CD4-positive, CD25-positive, alpha-beta regulatory T cell (primary cell): Measurements from ENCODE around the gene ZSCAN10. TPM values are rescaled to one million over a fixed set of nuclear protein-coding genes. Genes with fewer than 3 reads are reported as not detected.
"Not testable (repeated sequence)": the region's sequence is repeated elsewhere in the genome, so short reads cannot be mapped to it uniquely, and the experiment has no call there.

Source experiments
- ATAC-seq, 2 donors: fragments of 150-1000 bp; cut with Tn5 transposase; one replicate each; pipeline ENCODE4 v1.10.0; 2021; ENCODE audit warnings: low read depth in 2 of 2, moderate number of reproducible peaks in 2 of 2, moderate library complexity in 1 of 2
- DNase-seq, 3 donors: peaks; one replicate each; pipeline versions ENCODE4 v3.0.0 to v3.0.0-alpha.2; 2012 to 2022; ENCODE audit warnings: mixed read lengths in 1 of 3
- H3K27ac ChIP-seq: one replicate; pipeline ENCODE4 v1.7.0; 2013; ENCODE audit warnings: mild to moderate bottlenecking, low read length; ENCODE audit not compliant: insufficient read depth, poor library complexity, severe bottlenecking
- H3K27me3 ChIP-seq: one replicate; pipeline ENCODE4 v1.7.0; 2013; ENCODE audit warnings: low read length; ENCODE audit not compliant: control insufficient read depth, insufficient read depth
- H3K36me3 ChIP-seq: one replicate; pipeline ENCODE4 v1.7.0; 2013; ENCODE audit warnings: mild to moderate bottlenecking, low read length, moderate library complexity; ENCODE audit not compliant: control insufficient read depth, insufficient read depth
- H3K4me1 ChIP-seq: 2 replicates; pipeline ENCODE4 v1.7.0; 2013; ENCODE audit warnings: mild to moderate bottlenecking, low read length; ENCODE audit not compliant: insufficient read depth, control insufficient read depth, poor library complexity, severe bottlenecking
- H3K4me3 ChIP-seq: one replicate; pipeline ENCODE4 v1.7.0; 2013; ENCODE audit warnings: low read depth, mild to moderate bottlenecking, low read length, moderate library complexity
- H3K9me3 ChIP-seq, 2 experiments: 1 replicate in 1 of 2; 2 replicates in 1 of 2; pipeline ENCODE4 v1.7.0; 2013; ENCODE audit warnings: low read length in 2 of 2, mild to moderate bottlenecking in 1 of 2, moderate library complexity in 1 of 2; ENCODE audit not compliant: control insufficient read depth in 2 of 2
- H3K27ac Mint-ChIP-seq, 3 donors: one replicate each; pipeline ENCODE4 v1.8.0; 2020 to 2022; ENCODE audit warnings: mild to moderate bottlenecking in 3 of 3, mixed read lengths in 3 of 3, moderate library complexity in 2 of 3
- H3K27me3 Mint-ChIP-seq: one replicate; pipeline ENCODE4 v1.8.0; 2022; ENCODE audit warnings: mild to moderate bottlenecking, mixed read lengths
- H3K36me3 Mint-ChIP-seq: one replicate; pipeline ENCODE4 v1.8.0; 2020; ENCODE audit warnings: mixed read lengths
- H3K4me1 Mint-ChIP-seq, 4 donors: one replicate each; pipeline ENCODE4 v1.8.0; 2020 to 2022; ENCODE audit warnings: mixed read lengths in 4 of 4, mild to moderate bottlenecking in 1 of 4
- H3K4me3 Mint-ChIP-seq, 4 donors: one replicate each; pipeline ENCODE4 v1.8.0; 2020 to 2022; ENCODE audit warnings: mild to moderate bottlenecking in 4 of 4, mixed read lengths in 4 of 4, moderate library complexity in 3 of 4
- H3K9me3 Mint-ChIP-seq, 7 donors: one replicate each; pipeline ENCODE4 v1.8.0; 2020 to 2022; ENCODE audit warnings: mixed read lengths in 7 of 7, mild to moderate bottlenecking in 3 of 7, moderate library complexity in 2 of 7
- polyA plus RNA-seq, 4 donors: library from polyadenylated mRNA; unstranded; fragments of 300-500 nt; fragmentation: Illumina TruSeq; gene quantifications; one replicate each; pipeline ENCODE4 v1.2.3, GENCODE V29; 2021
- total RNA-seq: library from RNA; stranded (reverse); gene quantifications from one replicate; pipeline ENCODE4 v1.2.3, GENCODE V29; 2022

The ZSCAN10 gene
- total and polyA plus RNA-seq, 5 donors from 2014 or later = 0.81 TPM; not detected in 4

DNA sequence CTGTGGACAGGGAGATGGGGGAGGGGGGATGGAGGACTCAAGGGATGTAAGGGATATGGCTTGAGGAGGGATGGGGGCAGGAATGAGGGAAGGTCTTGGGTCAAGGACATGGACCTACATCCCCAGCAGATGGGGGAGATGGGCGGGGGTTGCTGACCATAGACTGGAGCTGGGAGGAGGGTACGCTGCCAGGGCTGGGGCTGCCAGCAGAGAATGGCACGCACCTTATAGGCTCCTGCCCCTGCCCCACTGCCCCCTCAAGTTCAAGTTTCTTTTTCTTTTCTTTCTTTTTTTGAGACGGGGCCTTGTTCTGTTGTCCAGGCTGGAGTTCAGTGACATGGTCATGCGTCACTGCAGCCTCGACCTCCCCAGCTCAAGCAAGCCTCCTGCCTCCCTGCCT, 23.1 kb downstream of the ZSCAN10 start:
- H3K27ac ChIP-seq = peak overlapping the region; percentile 86
- not testable (repeated sequence) for ATAC-seq, H3K27me3 Mint-ChIP-seq, H3K36me3 ChIP-seq, H3K4me3 ChIP-seq, H3K9me3 Mint-ChIP-seq, H3K27me3 ChIP-seq, H3K9me3 ChIP-seq
- DNase-seq = peak in 1 of 3 donors; percentile 42
- H3K4me1 Mint-ChIP-seq = peaks cover 13 to 92% (median 72%) of the 10 kb centered on the region in 4 donors
- peak overlapping the region; percentile 94 to 99 (median 99) for H3K27ac Mint-ChIP-seq
- peaks cover 17% of the 10 kb centered on the region for H3K36me3 Mint-ChIP-seq
- peaks cover 83% of the 10 kb centered on the region for H3K4me1 ChIP-seq
- peak overlapping the region in 3 of 4 donors; percentile 75 to 83 (median 83) for H3K4me3 Mint-ChIP-seq

DNA sequence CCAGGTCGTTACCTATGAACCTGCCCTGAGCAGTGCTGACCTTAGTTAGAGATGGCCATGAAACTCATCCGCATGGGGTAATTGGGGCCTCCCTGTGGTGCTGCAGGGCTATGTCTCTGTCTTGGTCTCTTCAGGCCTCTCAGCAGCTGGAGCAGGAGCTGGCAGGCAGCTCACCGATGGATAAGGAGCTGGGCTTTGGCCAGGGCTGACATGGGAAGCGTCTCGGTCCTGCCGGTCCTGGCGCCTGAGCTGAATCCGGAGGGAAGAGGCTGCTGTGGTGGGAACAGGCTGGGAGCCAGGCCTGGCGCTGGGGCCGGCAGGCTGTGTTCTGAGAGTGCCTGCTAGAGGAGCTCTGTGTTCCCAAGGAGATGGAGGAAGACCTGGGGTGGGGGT, 23.6 kb downstream of the ZSCAN10 start:
- Mint-ChIP-seq H3K4me1 (peaks cover 13 to 92% (median 70%) of the 10 kb centered on the region in 4 donors), H3K4me3 (peak overlapping the region; percentile 75 to 93 (median 88)), H3K9me3 (peaks cover 0 to 2% (median 0%) of the 10 kb centered on the region in 7 donors), H3K27me3 (peaks cover 8% of the 10 kb centered on the region), H3K27ac (peak overlapping the region; percentile 94 to 99 (median 99)), H3K36me3 (peaks cover 17% of the 10 kb centered on the region)
- H3K27me3 ChIP-seq = no peaks in the 10 kb centered on the region
- ATAC-seq (peak; percentile 3 to 6), DNase-seq (no peak)
- H3K4me1 ChIP-seq = peaks cover 83% of the 10 kb centered on the region
- H3K4me3 ChIP-seq = peak overlapping the region; percentile 73
- peak overlapping the region; percentile 86 for H3K27ac ChIP-seq
- no peaks in the 10 kb centered on the region for H3K36me3 ChIP-seq
- H3K9me3 ChIP-seq = no peaks in the 10 kb centered on the region

GRCh38 chr16:3074860-3075522, 24.1 kb downstream of the ZSCAN10 start:
- H3K27ac Mint-ChIP-seq = peak overlapping the region; percentile 94 to 99 (median 99)
- peak overlapping the region; percentile 73 for H3K4me3 ChIP-seq
- H3K27ac ChIP-seq = peak overlapping the region; percentile 86
- peak overlapping the region; percentile 75 to 93 (median 88) for H3K4me3 Mint-ChIP-seq
- peaks cover 20% of the 10 kb centered on the region for H3K36me3 Mint-ChIP-seq
- ATAC-seq (peak; percentile 91 to 93), DNase-seq (peak; percentile 73 to 99 (median 91))
- no peaks in the 10 kb centered on the region for H3K27me3 ChIP-seq
- no peaks in the 10 kb centered on the region for H3K9me3 ChIP-seq
- peaks cover 0 to 2% (median 0%) of the 10 kb centered on the region in 7 donors for H3K9me3 Mint-ChIP-seq
- peaks cover 88% of the 10 kb centered on the region for H3K4me1 ChIP-seq
- H3K27me3 Mint-ChIP-seq = peaks cover 8% of the 10 kb centered on the region
- peaks cover 13 to 94% (median 72%) of the 10 kb centered on the region in 4 donors for H3K4me1 Mint-ChIP-seq
- H3K36me3 ChIP-seq = peaks cover under 1% of the 10 kb centered on the region

DNA sequence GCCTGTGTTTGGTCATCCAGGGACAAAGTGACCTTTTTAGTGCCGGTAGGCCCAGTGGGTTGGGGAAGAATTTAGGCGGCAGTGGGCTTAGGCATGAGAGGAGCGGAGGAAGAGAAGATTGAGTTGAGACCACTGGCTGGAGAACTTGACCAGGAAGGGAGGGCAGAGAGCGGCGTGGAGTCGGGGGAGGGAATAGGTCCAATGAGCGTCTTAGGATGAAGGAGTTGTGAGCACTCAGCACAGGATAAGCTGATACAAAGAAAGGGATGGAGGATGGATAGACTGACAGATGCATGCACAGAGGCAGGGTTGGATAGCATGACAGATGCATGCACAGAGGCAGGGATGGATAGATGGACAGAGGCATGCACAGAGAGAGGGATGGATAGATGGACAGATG, 25.6 kb downstream of the ZSCAN10 start:
- Histone ChIP-seq H3K4me1 (peaks cover 93% of the 10 kb centered on the region), H3K4me3 (peak overlapping the region; percentile 69), H3K27ac (peak overlapping the region; percentile 53), H3K27me3 (no peaks in the 10 kb centered on the region), H3K9me3 (no peaks in the 10 kb centered on the region), H3K36me3 (peaks cover 15% of the 10 kb centered on the region)
- ATAC-seq (no peak), DNase-seq (peak in 1 of 3 donors; percentile 43)
- Mint-ChIP-seq H3K36me3 (peaks cover 24% of the 10 kb centered on the region), H3K9me3 (peaks cover 0 to 2% (median 0%) of the 10 kb centered on the region in 7 donors), H3K27ac (peak overlapping the region; percentile 94 to 99 (median 99)), H3K27me3 (peaks cover 8% of the 10 kb centered on the region), H3K4me3 (peak overlapping the region; percentile 75 to 90 (median 84)), H3K4me1 (peaks cover 13 to 95% (median 69%) of the 10 kb centered on the region in 4 donors)

DNA sequence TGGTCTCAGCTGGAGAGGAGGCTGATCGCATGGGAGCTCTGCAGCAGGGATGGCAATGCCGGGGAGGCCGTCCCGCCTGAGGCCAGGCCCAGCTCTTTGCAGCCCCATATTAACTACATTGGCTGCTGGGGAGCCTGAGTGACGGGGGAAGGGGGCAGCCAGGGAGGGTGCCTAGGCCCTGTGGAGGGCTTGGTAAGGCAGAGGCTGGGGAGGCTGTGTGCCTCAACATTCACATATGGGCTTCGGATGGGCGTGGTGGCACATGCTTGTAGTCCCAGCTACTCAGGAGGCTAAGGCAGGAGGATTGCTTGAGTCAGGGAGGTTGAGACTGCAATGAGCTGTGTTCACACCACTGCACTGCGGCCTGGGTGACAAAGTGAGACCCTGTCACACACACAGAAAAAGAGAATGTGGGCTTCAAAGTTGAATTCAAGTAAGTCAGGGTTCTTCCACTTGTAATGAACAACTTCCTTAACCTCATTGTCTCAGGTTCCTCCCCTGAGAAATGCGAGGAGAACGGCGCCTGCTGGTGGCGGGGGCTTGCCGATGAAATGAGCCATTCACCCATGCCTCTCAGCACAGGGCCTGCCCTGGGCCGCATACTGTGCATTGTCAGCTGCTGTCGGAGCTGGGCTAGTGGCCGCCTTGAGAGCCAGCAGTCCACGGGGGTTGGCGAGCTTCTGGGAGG, 26.4 kb downstream of the ZSCAN10 start:
- not testable (repeated sequence) for H3K4me3 ChIP-seq, H3K9me3 ChIP-seq, H3K27me3 Mint-ChIP-seq, ATAC-seq, H3K9me3 Mint-ChIP-seq, H3K27me3 ChIP-seq
- Mint-ChIP-seq H3K4me1 (peaks cover 10 to 94% (median 65%) of the 10 kb centered on the region in 4 donors), H3K36me3 (peaks cover 24% of the 10 kb centered on the region), H3K4me3 (peak overlapping the region; percentile 70 to 90 (median 80)), H3K27ac (peak overlapping the region; percentile 94 to 99 (median 99))
- Histone ChIP-seq H3K36me3 (peaks cover 22% of the 10 kb centered on the region), H3K4me1 (peaks cover 93% of the 10 kb centered on the region), H3K27ac (peak overlapping the region; percentile 53)
- DNase-seq = peak in 2 of 3 donors; percentile 50 to 78

GRCh38 chr16:3072148-3072547, 26.9 kb downstream of the ZSCAN10 start:
- H3K4me3 ChIP-seq, H3K9me3 ChIP-seq, H3K27me3 ChIP-seq, ATAC-seq, H3K9me3 Mint-ChIP-seq, H3K27me3 Mint-ChIP-seq: not testable (repeated sequence)
- H3K4me3 Mint-ChIP-seq = peak overlapping the region in 3 of 4 donors; percentile 33 to 78 (median 55)
- peaks cover 27% of the 10 kb centered on the region for H3K36me3 Mint-ChIP-seq
- H3K36me3 ChIP-seq = peaks cover 26% of the 10 kb centered on the region
- peak overlapping the region; percentile 41 for H3K27ac ChIP-seq
- peak overlapping the region; percentile 83 to 98 (median 92) for H3K27ac Mint-ChIP-seq
- peaks cover 93% of the 10 kb centered on the region for H3K4me1 ChIP-seq
- H3K4me1 Mint-ChIP-seq = peaks cover 9 to 92% (median 63%) of the 10 kb centered on the region in 4 donors
- peak in 1 of 3 donors; percentile 77 for DNase-seq

DNA sequence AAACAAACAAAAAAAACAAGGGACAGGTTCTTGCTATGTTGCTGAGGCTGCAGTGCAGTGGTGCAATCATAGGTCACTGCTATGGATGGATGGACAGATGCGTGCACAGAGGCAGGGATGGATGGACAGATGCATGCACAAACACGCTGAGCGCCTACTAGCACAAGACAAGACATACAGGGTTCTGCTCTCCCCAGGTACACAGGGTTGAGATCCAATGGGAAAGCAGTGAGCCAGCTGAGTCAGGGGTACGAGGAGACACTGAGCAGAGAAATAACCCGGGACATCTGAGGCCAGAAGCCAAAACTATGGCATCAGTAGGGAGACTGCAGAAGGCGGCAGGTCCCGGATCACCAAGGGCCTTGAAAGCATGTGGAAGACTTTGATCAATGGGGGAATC, 27.4 kb downstream of the ZSCAN10 start:
- Histone ChIP-seq H3K9me3 (no peaks in the 10 kb centered on the region), H3K27me3 (no peaks in the 10 kb centered on the region), H3K4me1 (peaks cover 91% of the 10 kb centered on the region), H3K27ac (peak overlapping the region; percentile 45), H3K36me3 (peaks cover 26% of the 10 kb centered on the region), H3K4me3 (peak overlapping the region; percentile 34)
- Mint-ChIP-seq H3K4me3 (peak overlapping the region; percentile 27 to 100 (median 66)), H3K36me3 (peaks cover 28% of the 10 kb centered on the region), H3K9me3 (peaks cover 0 to 2% (median 0%) of the 10 kb centered on the region in 7 donors), H3K4me1 (peaks cover 9 to 88% (median 59%) of the 10 kb centered on the region in 4 donors), H3K27ac (peak overlapping the region; percentile 83 to 98 (median 92)), H3K27me3 (peaks cover 8% of the 10 kb centered on the region)
- ATAC-seq = no peak
- peak in 1 of 3 donors; percentile 51 for DNase-seq
